K562 (cell line): ENCODE data around the gene TSKS. TPM values are rescaled to one million over a fixed set of nuclear protein-coding genes. Genes with fewer than 3 reads are reported as not detected.

Experiments
- ASH1L ChIP-seq: fragments of 450-650 bp; IDR thresholded peaks from 2 replicates; pipeline ENCODE4 v1.6.1; 2018; ENCODE audit warnings: borderline replicate concordance, mild to moderate bottlenecking, low read depth; ENCODE audit not compliant: partially characterized antibody
- ELF2 ChIP-seq: fragments of 250-450 bp; sonication (Bioruptor Pico); IDR thresholded peaks from 2 replicates; pipeline ENCODE4 v1.5.0; 2021; ENCODE audit warnings: mild to moderate bottlenecking
- EP300 ChIP-seq: IDR thresholded peaks from 2 replicates; pipeline ENCODE4 v1.6.1; 2012; ENCODE audit warnings: low read length, improper control_type of control experiment
- ESRRA ChIP-seq: fragments of 450-650 bp; IDR thresholded peaks from 2 replicates; pipeline ENCODE4 v1.6.1; 2014; ENCODE audit warnings: low read depth, mild to moderate bottlenecking, moderate library complexity, borderline replicate concordance
- HDAC1 ChIP-seq, 2 experiments: fragments of 450-650 bp; IDR thresholded peaks; 2 replicates each; pipeline ENCODE4 v1.6.1; 2016 to 2017; ENCODE audit warnings: inconsistent platforms in 1 of 2, mild to moderate bottlenecking in 1 of 2, moderate library complexity in 1 of 2
- HNRNPL ChIP-seq: fragments of 200-400 bp; formaldehyde crosslinking; IDR thresholded peaks from 2 replicates; pipeline ENCODE4 v1.6.1; 2017; ENCODE audit warnings: low read depth, mild to moderate bottlenecking, low read length
- MCM3 ChIP-seq: fragments of 450-650 bp; IDR thresholded peaks from 2 replicates; pipeline ENCODE4 v1.6.1; 2016
- MYNN ChIP-seq, 2 experiments: sonication (generic); formaldehyde crosslinking in 1 of 2; IDR thresholded peaks; 2 replicates each; pipeline versions ENCODE4 v1.5.0 to v1.6.1; 2016 to 2020; ENCODE audit warnings: antibody characterized with exemption in 1 of 2, missing genetic modification reagents in 1 of 2
- NCOA1 ChIP-seq: fragments of 450-650 bp; IDR thresholded peaks from 2 replicates; pipeline ENCODE4 v1.6.1; 2016; ENCODE audit warnings: low read depth
- NFRKB ChIP-seq: fragments of 450-650 bp; IDR thresholded peaks from 2 replicates; pipeline ENCODE4 v1.6.1; 2016; ENCODE audit warnings: low read depth
- PHF8 ChIP-seq: fragments of 200-600 bp; sonication (generic); IDR thresholded peaks from 2 replicates; pipeline ENCODE4 v1.6.1; 2012; ENCODE audit warnings: mixed run types, mild to moderate bottlenecking, inconsistent platforms, low read length, moderate library complexity, borderline replicate concordance
- POLR2H ChIP-seq: IDR thresholded peaks from 2 replicates; pipeline ENCODE4 v1.6.1; 2016; ENCODE audit warnings: missing genetic modification characterization, low read depth, mild to moderate bottlenecking, control low read depth, missing compliant biosample characterization, moderate library complexity
- PRPF4 ChIP-seq: fragments of 200-400 bp; formaldehyde crosslinking; IDR thresholded peaks from one replicate; pipeline ENCODE4 v1.6.1; 2017; ENCODE audit warnings: low read length, low read depth, mild to moderate bottlenecking; ENCODE audit not compliant: insufficient read depth, poor library complexity, severe bottlenecking
- RBM34 ChIP-seq: fragments of 200-400 bp; formaldehyde crosslinking; IDR thresholded peaks from 2 replicates; pipeline ENCODE4 v1.6.1; 2018; ENCODE audit warnings: low read length, borderline replicate concordance; ENCODE audit not compliant: insufficient read depth
- SREBF1 ChIP-seq: fragments of 150-350 bp; IDR thresholded peaks from 2 replicates; pipeline ENCODE4 v1.6.1; 2014; ENCODE audit warnings: antibody characterized with exemption, low read depth, low read length, borderline replicate concordance
- SRSF9 ChIP-seq: fragments of 200-400 bp; formaldehyde crosslinking; IDR thresholded peaks from 2 replicates; pipeline ENCODE4 v1.6.1; 2017; ENCODE audit warnings: low read depth, low read length, borderline replicate concordance
- TAF9B ChIP-seq: fragments of 450-650 bp; IDR thresholded peaks from 2 replicates; pipeline ENCODE4 v1.6.1; 2018; ENCODE audit warnings: mild to moderate bottlenecking; ENCODE audit not compliant: partially characterized antibody
- ZNF217 ChIP-seq: sonication (generic); formaldehyde crosslinking; IDR thresholded peaks from 2 replicates; pipeline ENCODE4 v1.8.0; 2022; ENCODE audit warnings: mild to moderate bottlenecking, missing genetic modification reagents
- ZNF263 ChIP-seq: sonication (generic); formaldehyde crosslinking; IDR thresholded peaks from 2 replicates; pipeline ENCODE4 v1.8.0; 2022; ENCODE audit warnings: mild to moderate bottlenecking, missing genetic modification reagents, borderline replicate concordance
- polyA plus RNA-seq, 8 experiments: library from polyadenylated mRNA; depleted of rRNA in 4 of 8; stranded (reverse) in 5 of 8; unstranded in 3 of 8; fragments of >200 nt; fragmentation: Nextera tagmentation in 2 of 8; fragmentation: Illumina TruSeq in 1 of 8; extraction: Ambion mirVana in 2 of 8; extraction: Trizol in 1 of 8; gene quantifications; 2 replicates each; pipeline versions ENCODE4 v1.2.1 to v1.2.3, GENCODE V29; 2011 to 2014; ENCODE audit warnings: inconsistent platforms in 1 of 8, missing spikeins in 1 of 8
- total RNA-seq, 7 experiments: library from RNA; depleted of rRNA in 6 of 7; stranded (reverse); fragments of >200 nt in 6 of 7; fragmentation: Illumina TruSeq in 2 of 7; extraction: Trizol in 2 of 7; gene quantifications; 2 replicates each; pipeline versions ENCODE4 v1.2.1 to v1.2.3, GENCODE V29; 2011 to 2021; ENCODE audit warnings: low replicate concordance in 1 of 7
- TF ChIP-seq, protein P1 (sequence below): fragments of 250-450 bp; sonication (Bioruptor Pico); IDR thresholded peaks from 2 replicates; pipeline ENCODE4 v1.5.1; 2021; ENCODE audit warnings: mild to moderate bottlenecking
- TF ChIP-seq, protein P2 (sequence below): IDR thresholded peaks from 2 replicates; pipeline ENCODE4 v1.6.1; 2012; ENCODE audit warnings: low read depth, low read length, improper control_type of control experiment, borderline replicate concordance
- TF ChIP-seq, protein P3 (sequence below): conservative IDR thresholded peaks from 2 replicates; pipeline ENCODE4 v1.6.1; 2011; ENCODE audit warnings: low read depth, mild to moderate bottlenecking, low read length; ENCODE audit not compliant: control insufficient read depth

Gene TSKS
- total and polyA plus RNA-seq, 9 of the 15 experiments (the other 6 are each of a cell fraction or from before 2014, with no cell fraction given), result 0.14 to 4.5 (median 0.80) TPM

DNA sequence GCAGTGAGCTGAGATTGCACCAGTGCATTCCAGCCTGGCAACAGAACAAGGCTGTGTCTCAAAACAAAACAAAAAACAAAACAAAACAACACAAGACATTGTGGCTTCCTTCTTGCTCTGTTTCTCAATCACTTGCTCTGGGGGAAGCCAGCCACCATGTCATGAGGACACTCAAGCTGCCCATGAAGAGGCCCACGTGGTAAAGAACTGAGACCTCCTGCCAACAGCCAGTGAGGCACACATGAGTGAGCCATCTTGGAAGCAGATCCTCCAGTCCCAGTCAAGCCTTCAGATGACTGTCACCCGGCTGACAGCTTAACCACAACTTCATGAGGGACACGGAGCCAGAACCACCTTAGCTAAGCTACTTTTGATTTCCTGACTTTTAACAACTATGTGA, 47.0 kb downstream of the TSKS start (continued):
- TF ChIP-seq, protein P1, sequence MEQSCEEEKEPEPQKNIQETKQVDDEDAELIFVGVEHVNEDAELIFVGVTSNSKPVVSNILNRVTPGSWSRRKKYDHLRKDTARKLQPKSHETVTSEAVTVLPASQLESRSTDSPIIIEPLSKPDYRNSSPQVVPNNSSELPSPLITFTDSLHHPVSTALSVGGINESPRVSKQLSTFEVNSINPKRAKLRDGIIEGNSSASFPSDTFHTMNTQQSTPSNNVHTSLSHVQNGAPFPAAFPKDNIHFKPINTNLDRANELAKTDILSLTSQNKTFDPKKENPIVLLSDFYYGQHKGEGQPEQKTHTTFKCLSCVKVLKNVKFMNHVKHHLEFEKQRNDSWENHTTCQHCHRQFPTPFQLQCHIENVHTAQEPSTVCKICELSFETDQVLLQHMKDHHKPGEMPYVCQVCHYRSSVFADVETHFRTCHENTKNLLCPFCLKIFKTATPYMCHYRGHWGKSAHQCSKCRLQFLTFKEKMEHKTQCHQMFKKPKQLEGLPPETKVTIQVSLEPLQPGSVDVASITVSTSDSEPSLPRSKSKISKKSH (CRISPR knock-in tag), result no peak
- TF ChIP-seq SRSF9 (no peak), RBM34 (no peak), PRPF4 (no peak), ELF2 (no peak), TAF9B (no peak), MCM3 (no peak), ZNF217 (CRISPR knock-in tag) (no peak), NCOA1 (peak; percentile 23; the same call in 1 of the 2 replicates), NFRKB (0 out of 2 replicates have a peak, but pooled peaks have one; percentile 29), PHF8 (no peak), EP300 (no peak), SREBF1 (no peak), HDAC1 (IDR thresholded peaks at IDR 0.05) (0 out of 4 replicates have a peak, but pooled peaks of 1 of the 2 experiments have one; percentile 21), HNRNPL (no peak), ASH1L (no peak), POLR2H (tag) (no peak), ESRRA (no peak), MYNN (IDR thresholded peaks at IDR 0.05) (no peak), MYNN (CRISPR knock-in tag; IDR thresholded peaks at IDR 0.05) (no peak), ZNF263 (CRISPR knock-in tag) (no peak)
- TF ChIP-seq, protein P2, sequence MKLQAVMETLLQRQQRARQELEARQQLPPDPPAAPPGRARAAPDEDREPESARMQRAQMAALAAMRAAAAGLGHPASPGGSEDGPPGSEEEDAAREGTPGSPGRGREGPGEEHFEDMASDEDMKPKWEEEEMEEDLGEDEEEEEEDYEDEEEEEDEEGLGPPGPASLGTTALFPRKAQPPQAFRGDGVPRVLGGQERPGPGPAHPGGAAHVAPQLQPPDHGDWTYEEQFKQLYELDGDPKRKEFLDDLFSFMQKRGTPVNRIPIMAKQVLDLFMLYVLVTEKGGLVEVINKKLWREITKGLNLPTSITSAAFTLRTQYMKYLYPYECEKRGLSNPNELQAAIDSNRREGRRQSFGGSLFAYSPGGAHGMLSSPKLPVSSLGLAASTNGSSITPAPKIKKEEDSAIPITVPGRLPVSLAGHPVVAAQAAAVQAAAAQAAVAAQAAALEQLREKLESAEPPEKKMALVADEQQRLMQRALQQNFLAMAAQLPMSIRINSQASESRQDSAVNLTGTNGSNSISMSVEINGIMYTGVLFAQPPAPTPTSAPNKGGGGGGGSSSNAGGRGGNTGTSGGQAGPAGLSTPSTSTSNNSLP, result no peak
- TF ChIP-seq, protein P3, sequence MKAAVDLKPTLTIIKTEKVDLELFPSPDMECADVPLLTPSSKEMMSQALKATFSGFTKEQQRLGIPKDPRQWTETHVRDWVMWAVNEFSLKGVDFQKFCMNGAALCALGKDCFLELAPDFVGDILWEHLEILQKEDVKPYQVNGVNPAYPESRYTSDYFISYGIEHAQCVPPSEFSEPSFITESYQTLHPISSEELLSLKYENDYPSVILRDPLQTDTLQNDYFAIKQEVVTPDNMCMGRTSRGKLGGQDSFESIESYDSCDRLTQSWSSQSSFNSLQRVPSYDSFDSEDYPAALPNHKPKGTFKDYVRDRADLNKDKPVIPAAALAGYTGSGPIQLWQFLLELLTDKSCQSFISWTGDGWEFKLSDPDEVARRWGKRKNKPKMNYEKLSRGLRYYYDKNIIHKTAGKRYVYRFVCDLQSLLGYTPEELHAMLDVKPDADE, result no peak
